ENCODE data around the gene SNTG2.
"Not testable (repeated sequence)": the region's sequence is repeated elsewhere in the genome, so short reads cannot be mapped to it uniquely, and the experiment has no call there.

The SNTG2 gene

GRCh38 chr2:1407950-1408675, 457.5 kb downstream of the SNTG2 start:
- Histone ChIP-seq H3F3A (ENCODE audit: control insufficient read depth, insufficient read depth) (no peaks in the 10 kb centered on the region), H3K27ac (ENCODE audit: low read depth, low read length) (no peak overlapping the region), H3K9me3 (ENCODE audit: control insufficient read depth, insufficient read depth, low read length) (no peaks in the 10 kb centered on the region), H3K4me1 (ENCODE audit: control insufficient read depth, low read length) (no peaks in the 10 kb centered on the region), H3K79me2 (ENCODE audit: control insufficient read depth, low read length) (no peaks in the 10 kb centered on the region), H3K9me2 (replicated peaks; ENCODE audit: control insufficient read depth, low read length) (no peaks in the 10 kb centered on the region), H3K36me3 (ENCODE audit: control insufficient read depth, low read length) (no peaks in the 10 kb centered on the region), H3K4me3 (ENCODE audit: low read length) (no peak overlapping the region), H4K20me1 (ENCODE audit: control insufficient read depth, insufficient read depth, low read depth, low read length) (no peaks in the 10 kb centered on the region), H3K27me3 (ENCODE audit: control insufficient read depth, low read length) (no peaks in the 10 kb centered on the region), H3K4me2 (ENCODE audit: low read length) (no peak overlapping the region)
- TF ChIP-seq EZH2phosphoT487 (IDR thresholded peaks at IDR 0.05; ENCODE audit: borderline replicate concordance, low read length), result no peak
- TF ChIP-seq CTCF (IDR thresholded peaks at IDR 0.05; ENCODE audit: low read depth, low read length, poor library complexity, severe bottlenecking), result no peak

- H3F3A ChIP-seq (ENCODE audit: control insufficient read depth, insufficient read depth), result no peaks in the 10 kb centered on the region
- H3K27ac ChIP-seq (ENCODE audit: low read depth, low read length), result no peak within 1 kb of the TSS
Observed at GRCh38 chr2:1413156-1413710, 462.6 kb downstream of the SNTG2 start, which contains the start of gene TPO. TSS of gene TPO (plus strand) at chr2:1413463. CDS start at chr2:1414409, 946 bp downstream.

GRCh38 chr2:1414121-1414520, 463.5 kb downstream of the SNTG2 start:
- H3K4me1 ChIP-seq (ENCODE audit: control insufficient read depth, low read length), result no peaks in the 10 kb centered on the region
- H4K20me1 ChIP-seq (ENCODE audit: control insufficient read depth, insufficient read depth, low read depth, low read length), result no peaks in the 10 kb centered on the region
- H3K27me3 ChIP-seq (ENCODE audit: control insufficient read depth, low read length), result no peaks in the 10 kb centered on the region
- no peak overlapping the region for H3K4me2 ChIP-seq (ENCODE audit: low read length)
- H3K36me3 ChIP-seq (ENCODE audit: control insufficient read depth, low read length), result no peaks in the 10 kb centered on the region
- no peaks in the 10 kb centered on the region; the same call in 1 of the 2 replicates for H3K9me3 ChIP-seq (ENCODE audit: control insufficient read depth, insufficient read depth, low read length)
- no peaks in the 10 kb centered on the region for H3K79me2 ChIP-seq (ENCODE audit: control insufficient read depth, low read length)
- no peak overlapping the region for H3K27ac ChIP-seq (ENCODE audit: low read depth, low read length)
- H3K4me3 ChIP-seq (ENCODE audit: low read length), result no peak overlapping the region
- no peaks in the 10 kb centered on the region for H3K9me2 ChIP-seq (replicated peaks; ENCODE audit: control insufficient read depth, low read length)
- H3F3A ChIP-seq (ENCODE audit: control insufficient read depth, insufficient read depth), result no peaks in the 10 kb centered on the region
- TF ChIP-seq CTCF (IDR thresholded peaks at IDR 0.05; ENCODE audit: low read depth, low read length, poor library complexity, severe bottlenecking) (no peak), EZH2phosphoT487 (IDR thresholded peaks at IDR 0.05; ENCODE audit: borderline replicate concordance, low read length) (no peak)

More at GRCh38 chr2:1413156-1413710, 462.6 kb downstream of the SNTG2 start, which contains the start of gene TPO:
- Histone ChIP-seq H4K20me1 (ENCODE audit: control insufficient read depth, insufficient read depth, low read depth, low read length) (no peaks in the 10 kb centered on the region), H3K9me2 (replicated peaks; ENCODE audit: control insufficient read depth, low read length) (no peaks in the 10 kb centered on the region), H3K4me3 (ENCODE audit: low read length) (no peak within 1 kb of the TSS), H3K4me2 (ENCODE audit: low read length) (no peak within 1 kb of the TSS), H3K79me2 (ENCODE audit: control insufficient read depth, low read length) (no peaks in the 10 kb centered on the region), H3K36me3 (ENCODE audit: control insufficient read depth, low read length) (no peaks in the 10 kb centered on the region), H3K4me1 (ENCODE audit: control insufficient read depth, low read length) (no peaks in the 10 kb centered on the region), H3K9me3 (ENCODE audit: control insufficient read depth, insufficient read depth, low read length) (no peaks in the 10 kb centered on the region; the same call in 1 of the 2 replicates), H3K27me3 (ENCODE audit: control insufficient read depth, low read length) (no peaks in the 10 kb centered on the region)
- TF ChIP-seq CTCF (IDR thresholded peaks at IDR 0.05; ENCODE audit: low read depth, low read length, poor library complexity, severe bottlenecking), result no peak

DNA sequence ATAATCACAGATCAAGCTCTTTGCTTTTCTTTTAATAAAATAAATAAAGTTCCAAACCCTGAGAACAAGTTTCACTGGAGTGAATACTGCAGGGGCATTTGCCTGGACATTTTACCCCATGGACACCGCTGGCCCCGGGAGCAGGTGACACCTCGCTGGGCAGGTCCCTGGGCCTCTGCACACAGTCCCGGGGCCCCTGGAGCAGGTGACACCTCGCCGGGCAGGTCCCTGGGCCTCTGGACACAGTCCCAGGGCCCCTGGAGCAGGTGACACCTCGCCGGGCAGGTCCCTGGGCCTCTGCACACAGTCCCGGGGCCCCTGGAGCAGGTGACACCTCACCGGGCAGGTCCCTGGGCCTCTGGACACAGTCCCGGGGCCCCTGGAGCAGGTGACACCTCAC, 464.3 kb downstream of the SNTG2 start:
- H3K27ac ChIP-seq (ENCODE audit: low read depth, low read length); H3K4me3 ChIP-seq (ENCODE audit: low read length); H4K20me1 ChIP-seq (ENCODE audit: control insufficient read depth, insufficient read depth, low read depth, low read length); H3K9me3 ChIP-seq (ENCODE audit: control insufficient read depth, insufficient read depth, low read length); H3K9me2 ChIP-seq (replicated peaks; ENCODE audit: control insufficient read depth, low read length); H3F3A ChIP-seq (ENCODE audit: control insufficient read depth, insufficient read depth); H3K4me1 ChIP-seq (ENCODE audit: control insufficient read depth, low read length); H3K79me2 ChIP-seq (ENCODE audit: control insufficient read depth, low read length); H3K4me2 ChIP-seq (ENCODE audit: low read length); H3K27me3 ChIP-seq (ENCODE audit: control insufficient read depth, low read length); H3K36me3 ChIP-seq (ENCODE audit: control insufficient read depth, low read length): not testable (repeated sequence)

Data from DOHH2 (cell line).